ENCODE data around the gene TNFAIP2. TPM values are rescaled to one million over a fixed set of nuclear protein-coding genes. Genes with fewer than 3 reads are reported as not detected.

Gene TNFAIP2
- total RNA-seq, 6 experiments from 2014 or later: 23.2 to 122 (median 32.6) TPM

- H3K36me3 ChIP-seq: peaks cover 0 to 5% (median 0%) of the 10 kb centered on the region in 4 donors
- TF ChIP-seq CTCF (IDR thresholded peaks at IDR 0.05): no peak
- TF ChIP-seq POLR2A (IDR thresholded peaks at IDR 0.05): no peak
- ATAC-seq: no peak
- DNase-seq: peak in 1 of 3 donors; percentile 49
- no peaks in the 10 kb centered on the region for H3K27me3 ChIP-seq
- intact Hi-C loops (cut with DNase I): no loop called here
- WGBS (ENCODE audit: insufficient coverage, low coverage, low lambda C conversion rate, missing lambda C conversion rate): 81% methylated on average over 5 of the region's 13 CpGs
- H3K9me3 ChIP-seq: no peaks in the 10 kb centered on the region
- peak overlapping the region in 1 of 3 donors; percentile 63 for H3K4me3 ChIP-seq
- no peak overlapping the region for H3K27ac ChIP-seq
- peaks cover 0 to 56% (median 24%) of the 10 kb centered on the region in 4 donors for H3K4me1 ChIP-seq
Observed at GRCh38 chr14:103125098-103126070, 2.1 kb downstream of the TNFAIP2 start.

GRCh38 chr14:103126088-103126872, 3.0 kb downstream of the TNFAIP2 start:
- H3K27me3 ChIP-seq: no peaks in the 10 kb centered on the region
- H3K36me3 ChIP-seq: peaks cover 0 to 5% (median 0%) of the 10 kb centered on the region in 4 donors
- DNase-seq (peak in 1 of 3 donors; percentile 37), ATAC-seq (no peak)
- peak overlapping the region; percentile 10 to 43 (median 21) for H3K4me3 ChIP-seq
- H3K4me1 ChIP-seq: peaks cover 0 to 47% (median 20%) of the 10 kb centered on the region in 4 donors
- no peaks in the 10 kb centered on the region for H3K9me3 ChIP-seq
- 77% methylated on average over 4 of the region's 22 CpGs for WGBS (ENCODE audit: insufficient coverage, low coverage, low lambda C conversion rate, missing lambda C conversion rate)
- intact Hi-C loops (cut with DNase I): no loop called here
- peak overlapping the region in 1 of 3 donors; percentile 40 for H3K27ac ChIP-seq
- no peak for TF ChIP-seq POLR2A (IDR thresholded peaks at IDR 0.05)
- TF ChIP-seq CTCF (IDR thresholded peaks at IDR 0.05): no peak

GRCh38 chr14:103126873-103127304, 3.6 kb downstream of the TNFAIP2 start:
- Histone ChIP-seq H3K9me3 (no peaks in the 10 kb centered on the region), H3K27me3 (no peaks in the 10 kb centered on the region), H3K4me3 (peak overlapping the region; percentile 10 to 43 (median 21)), H3K27ac (peak overlapping the region in 1 of 3 donors; percentile 40), H3K36me3 (peaks cover 0 to 5% (median 0%) of the 10 kb centered on the region in 4 donors), H3K4me1 (peaks cover 0 to 42% (median 18%) of the 10 kb centered on the region in 4 donors)
- 22% methylated on average over 13 of the region's 62 CpGs for WGBS (ENCODE audit: insufficient coverage, low coverage, low lambda C conversion rate, missing lambda C conversion rate)
- intact Hi-C loops (cut with DNase I): no loop called here
- ATAC-seq: peak; percentile 24 to 68 (median 66)
- TF ChIP-seq POLR2A (IDR thresholded peaks at IDR 0.05) (peak; percentile 27), CTCF (IDR thresholded peaks at IDR 0.05) (peak; percentile 8 to 55 (median 26))
- DNase-seq: peak; percentile 78 to 86 (median 81)

- H3K36me3 ChIP-seq: peaks cover 0 to 5% (median 0%) of the 10 kb centered on the region in 4 donors
- H3K9me3 ChIP-seq: no peaks in the 10 kb centered on the region
- ATAC-seq (no peak), DNase-seq (peak in 1 of 3 donors; percentile 55)
- TF ChIP-seq CTCF (IDR thresholded peaks at IDR 0.05): no peak
- H3K27me3 ChIP-seq: no peaks in the 10 kb centered on the region
- peak overlapping the region in 1 of 3 donors; percentile 40 for H3K27ac ChIP-seq
- peaks cover 0 to 42% (median 16%) of the 10 kb centered on the region in 4 donors for H3K4me1 ChIP-seq
- intact Hi-C loops (cut with DNase I): no loop called here
- H3K4me3 ChIP-seq: no peak overlapping the region
- WGBS (ENCODE audit: insufficient coverage, low coverage, low lambda C conversion rate, missing lambda C conversion rate): no CpG with 5 or more reads among the region's 39 CpGs
Observed at GRCh38 chr14:103127356-103127755, 4.1 kb downstream of the TNFAIP2 start.

Measured in right lobe of liver (tissue), 6 donors.